ENCODE results near the gene NR3C2.

GRCh38 chr4:148101235-148101634, 341.0 kb downstream of the NR3C2 start:
- TF ChIP-seq POLR2A (IDR thresholded peaks at IDR 0.05; ENCODE audit: low read depth, low read length), result no peak
- TF ChIP-seq TAF1 (IDR thresholded peaks at IDR 0.05; ENCODE audit: low read depth, low read length), result no peak
- TF ChIP-seq POLR2AphosphoS5 (IDR thresholded peaks at IDR 0.05; ENCODE audit: low read depth, low read length), result no peak
- TF ChIP-seq PAX5 (IDR thresholded peaks at IDR 0.05; ENCODE audit: insufficient read depth, low read length, severe bottlenecking), result no peak
- no peak for TF ChIP-seq SPI1 (IDR thresholded peaks at IDR 0.05; ENCODE audit: low read depth, low read length)
- TF ChIP-seq POU2F2 (IDR thresholded peaks at IDR 0.05; ENCODE audit: low read depth, low read length), result no peak
